Activated naive CD8-positive, alpha-beta T cell treated with anti-CD3 and anti-CD28 coated beads, Interleukin-2, amount 10 ng/mL, durations not matched to agents 7 days and 5 days (primary cell): ENCODE data around the gene EEA1. TPM values are rescaled to one million over a fixed set of nuclear protein-coding genes. Genes with fewer than 3 reads are reported as not detected.

ENCODE experiments used
- ATAC-seq: fragments of 150-1000 bp; cut with Tn5 transposase; one replicate; pipeline ENCODE4 v1.10.0; 2021; ENCODE audit warnings: low read depth, moderate library complexity
- POLR2A ChIA-PET: fragments of 350-600 bp; sonication (Branson Sonifier 250); formaldehyde crosslinking; loops from one replicate; lab custom pipeline; 2021; ENCODE audit warnings: antibody characterized with exemption; lab: Charles Lee
- DNase-seq: peaks from one replicate; pipeline ENCODE4 v3.0.0; 2021
- H3K27ac Mint-ChIP-seq: one replicate; pipeline ENCODE4 v1.8.0; 2022; ENCODE audit warnings: mild to moderate bottlenecking, mixed read lengths
- H3K27me3 Mint-ChIP-seq: one replicate; pipeline ENCODE4 v1.8.0; 2022; ENCODE audit warnings: mild to moderate bottlenecking, moderate library complexity, mixed read lengths
- H3K36me3 Mint-ChIP-seq: one replicate; pipeline ENCODE4 v1.8.0; 2021; ENCODE audit warnings: mild to moderate bottlenecking, mixed read lengths
- H3K4me1 Mint-ChIP-seq: one replicate; pipeline ENCODE4 v1.8.0; 2021; ENCODE audit warnings: mixed read lengths
- H3K4me3 Mint-ChIP-seq: one replicate; pipeline ENCODE4 v1.8.0; 2022; ENCODE audit warnings: mild to moderate bottlenecking, moderate library complexity, mixed read lengths
- H3K9me3 Mint-ChIP-seq: one replicate; pipeline ENCODE4 v1.8.0; 2021; ENCODE audit warnings: mixed read lengths
- total RNA-seq, 2 experiments: library from RNA; stranded (reverse); gene quantifications; one replicate each; pipeline ENCODE4 v1.2.3, GENCODE V29; 2021

Gene EEA1
- total RNA-seq, 2 experiments from 2014 or later = 15.4 to 16.0 TPM

- H3K36me3 Mint-ChIP-seq = no peaks in the 10 kb centered on the region
- H3K9me3 Mint-ChIP-seq = peaks cover 2% of the 10 kb centered on the region
- ATAC-seq (no peak), DNase-seq (no peak)
- H3K4me3 Mint-ChIP-seq = no peak overlapping the region
- H3K27me3 Mint-ChIP-seq = peaks cover 16% of the 10 kb centered on the region
- no peak overlapping the region for H3K27ac Mint-ChIP-seq
- POLR2A ChIA-PET = no interaction called here
- peaks cover 4% of the 10 kb centered on the region for H3K4me1 Mint-ChIP-seq
Measured at GRCh38 chr12:92740411-92740810, 188.7 kb downstream of the EEA1 start.

GRCh38 chr12:92739113-92739512 lies 190.0 kb downstream of the EEA1 start:
- peaks cover 4% of the 10 kb centered on the region for H3K4me1 Mint-ChIP-seq
- POLR2A ChIA-PET = no interaction called here
- H3K27ac Mint-ChIP-seq = no peak overlapping the region
- H3K36me3 Mint-ChIP-seq = no peaks in the 10 kb centered on the region
- ATAC-seq (no peak), DNase-seq (no peak)
- no peak overlapping the region for H3K4me3 Mint-ChIP-seq
- peaks cover 17% of the 10 kb centered on the region for H3K27me3 Mint-ChIP-seq
- peaks cover 2% of the 10 kb centered on the region for H3K9me3 Mint-ChIP-seq

GRCh38 chr12:92737855-92738850 lies 190.9 kb downstream of the EEA1 start:
- Mint-ChIP-seq H3K27ac (no peak overlapping the region), H3K36me3 (no peaks in the 10 kb centered on the region), H3K9me3 (peaks cover 3% of the 10 kb centered on the region), H3K4me3 (no peak overlapping the region), H3K27me3 (peaks cover 23% of the 10 kb centered on the region), H3K4me1 (peaks cover 3% of the 10 kb centered on the region)
- DNase-seq (no peak), ATAC-seq (no peak)
- POLR2A ChIA-PET = no interaction called here

- H3K36me3 Mint-ChIP-seq = no peaks in the 10 kb centered on the region
- POLR2A ChIA-PET = no interaction called here
- DNase-seq (no peak), ATAC-seq (no peak)
- H3K4me1 Mint-ChIP-seq = peaks cover 2% of the 10 kb centered on the region
- peaks cover 17% of the 10 kb centered on the region for H3K27me3 Mint-ChIP-seq
- peaks cover 2% of the 10 kb centered on the region for H3K9me3 Mint-ChIP-seq
- no peak overlapping the region for H3K4me3 Mint-ChIP-seq
- no peak overlapping the region for H3K27ac Mint-ChIP-seq
Measured at GRCh38 chr12:92736605-92737004, 192.5 kb downstream of the EEA1 start.

GRCh38 chr12:92735131-92735721 lies 193.9 kb downstream of the EEA1 start:
- Mint-ChIP-seq H3K9me3 (peaks cover 2% of the 10 kb centered on the region), H3K27ac (no peak overlapping the region), H3K27me3 (peaks cover 12% of the 10 kb centered on the region), H3K4me3 (no peak overlapping the region), H3K4me1 (peaks cover 2% of the 10 kb centered on the region), H3K36me3 (no peaks in the 10 kb centered on the region)
- POLR2A ChIA-PET = no interaction called here
- DNase-seq = no peak
- no peak for ATAC-seq

GRCh38 chr12:92733661-92734060 lies 195.4 kb downstream of the EEA1 start:
- no peak for ATAC-seq
- H3K4me1 Mint-ChIP-seq = peaks cover 2% of the 10 kb centered on the region
- H3K9me3 Mint-ChIP-seq = peaks cover 2% of the 10 kb centered on the region
- H3K27me3 Mint-ChIP-seq = peaks cover 10% of the 10 kb centered on the region
- no peak overlapping the region for H3K27ac Mint-ChIP-seq
- H3K4me3 Mint-ChIP-seq = no peak overlapping the region
- no peaks in the 10 kb centered on the region for H3K36me3 Mint-ChIP-seq
- no peak for DNase-seq
- POLR2A ChIA-PET = no interaction called here

- POLR2A ChIA-PET = no interaction called here
- peaks cover 10% of the 10 kb centered on the region for H3K27me3 Mint-ChIP-seq
- no peak overlapping the region for H3K4me3 Mint-ChIP-seq
- H3K9me3 Mint-ChIP-seq = peaks cover 2% of the 10 kb centered on the region
- no peaks in the 10 kb centered on the region for H3K36me3 Mint-ChIP-seq
- ATAC-seq (no peak), DNase-seq (no peak)
- peaks cover 2% of the 10 kb centered on the region for H3K4me1 Mint-ChIP-seq
- H3K27ac Mint-ChIP-seq = no peak overlapping the region
Measured at GRCh38 chr12:92733181-92733580, 195.9 kb downstream of the EEA1 start.

GRCh38 chr12:92732716-92733115 lies 196.4 kb downstream of the EEA1 start:
- Mint-ChIP-seq H3K27ac (no peak overlapping the region), H3K27me3 (peaks cover 10% of the 10 kb centered on the region), H3K4me1 (peaks cover 2% of the 10 kb centered on the region), H3K9me3 (peaks cover 2% of the 10 kb centered on the region), H3K4me3 (no peak overlapping the region), H3K36me3 (no peaks in the 10 kb centered on the region)
- ATAC-seq (no peak), DNase-seq (no peak)
- POLR2A ChIA-PET = no interaction called here

GRCh38 chr12:92732216-92732615 lies 196.9 kb downstream of the EEA1 start:
- Mint-ChIP-seq H3K9me3 (peaks cover 2% of the 10 kb centered on the region), H3K4me3 (no peak overlapping the region), H3K4me1 (peaks cover 2% of the 10 kb centered on the region), H3K36me3 (no peaks in the 10 kb centered on the region), H3K27me3 (peaks cover 10% of the 10 kb centered on the region), H3K27ac (no peak overlapping the region)
- no peak for ATAC-seq
- no peak for DNase-seq
- POLR2A ChIA-PET = no interaction called here

- Mint-ChIP-seq H3K4me3 (no peak overlapping the region), H3K27me3 (peaks cover 10% of the 10 kb centered on the region), H3K4me1 (no peaks in the 10 kb centered on the region), H3K27ac (no peak overlapping the region), H3K36me3 (no peaks in the 10 kb centered on the region), H3K9me3 (peaks cover 3% of the 10 kb centered on the region)
- ATAC-seq (no peak), DNase-seq (no peak)
- POLR2A ChIA-PET = no interaction called here
Measured at GRCh38 chr12:92730758-92731157, 198.3 kb downstream of the EEA1 start.

GRCh38 chr12:92729773-92730305 lies 199.3 kb downstream of the EEA1 start:
- ATAC-seq = no peak
- DNase-seq = no peak

GRCh38 chr12:92726850-92727249 lies 202.2 kb downstream of the EEA1 start:
- ATAC-seq = no peak
- Mint-ChIP-seq H3K4me1 (no peaks in the 10 kb centered on the region), H3K4me3 (no peak overlapping the region), H3K9me3 (peaks cover 6% of the 10 kb centered on the region), H3K27me3 (peaks cover 5% of the 10 kb centered on the region), H3K27ac (no peak overlapping the region), H3K36me3 (no peaks in the 10 kb centered on the region)
- POLR2A ChIA-PET = no interaction called here
- DNase-seq = no peak

More at GRCh38 chr12:92729773-92730305, 199.3 kb downstream of the EEA1 start:
- no peaks in the 10 kb centered on the region for H3K4me1 Mint-ChIP-seq
- peaks cover 10% of the 10 kb centered on the region for H3K27me3 Mint-ChIP-seq
- peaks cover 8% of the 10 kb centered on the region for H3K9me3 Mint-ChIP-seq
- H3K36me3 Mint-ChIP-seq = no peaks in the 10 kb centered on the region
- no peak overlapping the region for H3K27ac Mint-ChIP-seq
- no peak overlapping the region for H3K4me3 Mint-ChIP-seq
- POLR2A ChIA-PET = no interaction called here

GRCh38 chr12:92722897-92723296 lies 206.2 kb downstream of the EEA1 start:
- ATAC-seq = no peak
- DNase-seq = no peak
- H3K27me3 Mint-ChIP-seq = peaks cover 3% of the 10 kb centered on the region
- H3K27ac Mint-ChIP-seq = no peak overlapping the region
- H3K9me3 Mint-ChIP-seq = peaks cover 6% of the 10 kb centered on the region
- no peaks in the 10 kb centered on the region for H3K36me3 Mint-ChIP-seq
- POLR2A ChIA-PET = no interaction called here
- no peaks in the 10 kb centered on the region for H3K4me1 Mint-ChIP-seq
- H3K4me3 Mint-ChIP-seq = no peak overlapping the region
